ENCODE results near the gene OR13G1. TPM values are rescaled to one million over a fixed set of nuclear protein-coding genes. Genes with fewer than 3 reads are reported as not detected.
"Not testable (repeated sequence)": the region's sequence is repeated elsewhere in the genome, so short reads cannot be mapped to it uniquely, and the experiment has no call there.

OR13G1 gene
- not detected in 2 replicates for total RNA-seq (ENCODE audit: low replicate concordance)
- long read RNA-seq = 0 reads

- H3K9me3 Mint-ChIP-seq = no peaks in the 10 kb centered on the region
- no peaks in the 10 kb centered on the region for H3K27me3 Mint-ChIP-seq
- no peak within 1 kb of the TSS for H3K4me3 Mint-ChIP-seq
- no peak for DNase-seq (ENCODE audit: extremely low spot score, unreplicated experiment)
- no peaks in the 10 kb centered on the region for H3K4me1 Mint-ChIP-seq (ENCODE audit: unreplicated experiment)
- H3K36me3 Mint-ChIP-seq = no peaks in the 10 kb centered on the region
- TF ChIP-seq CTCF (conservative IDR thresholded peaks at IDR 0.05) = no peak
- no peak within 1 kb of the TSS for H3K27ac Mint-ChIP-seq
Observed at GRCh38 chr1:247679639-247680038, at the start of gene OR13G1. OR13G1 (minus strand) TSS chr1:247679739; CDS start chr1:247673041, 6,698 bp downstream.

GRCh38 chr1:247721222-247721621, 41.7 kb upstream of the OR13G1 start:
- Mint-ChIP-seq H3K27ac (no peak overlapping the region), H3K27me3 (no peaks in the 10 kb centered on the region), H3K4me3 (no peak overlapping the region), H3K9me3 (peaks cover 6% of the 10 kb centered on the region), H3K4me1 (ENCODE audit: unreplicated experiment) (no peaks in the 10 kb centered on the region), H3K36me3 (no peaks in the 10 kb centered on the region)
- no peak for TF ChIP-seq CTCF (conservative IDR thresholded peaks at IDR 0.05)
- DNase-seq (ENCODE audit: extremely low spot score, unreplicated experiment) = no peak

- H3K27ac Mint-ChIP-seq = no peak within 1 kb of the TSS
- H3K27me3 Mint-ChIP-seq = no peaks in the 10 kb centered on the region
- no peaks in the 10 kb centered on the region for H3K36me3 Mint-ChIP-seq
- no peak for TF ChIP-seq CTCF (conservative IDR thresholded peaks at IDR 0.05)
- no peak within 1 kb of the TSS for H3K4me3 Mint-ChIP-seq
- H3K4me1 Mint-ChIP-seq (ENCODE audit: unreplicated experiment) = no peaks in the 10 kb centered on the region
- H3K9me3 Mint-ChIP-seq = no peaks in the 10 kb centered on the region
- DNase-seq (ENCODE audit: extremely low spot score, unreplicated experiment) = no peak
Observed at GRCh38 chr1:247716546-247716945, 37.0 kb upstream of the OR13G1 start, which contains the start of gene OR6F1. OR6F1 (minus strand) TSS chr1:247716646; CDS start chr1:247712755, 3,891 bp downstream.

- no peak overlapping the region for H3K27ac Mint-ChIP-seq
- DNase-seq (ENCODE audit: extremely low spot score, unreplicated experiment) = no peak
Observed at GRCh38 chr1:247713753-247714152, 34.2 kb upstream of the OR13G1 start.

GRCh38 chr1:247710681-247711080, 31.1 kb upstream of the OR13G1 start:
- H3K27ac Mint-ChIP-seq; H3K4me3 Mint-ChIP-seq; H3K36me3 Mint-ChIP-seq; H3K9me3 Mint-ChIP-seq; H3K4me1 Mint-ChIP-seq (ENCODE audit: unreplicated experiment); H3K27me3 Mint-ChIP-seq; DNase-seq (ENCODE audit: extremely low spot score, unreplicated experiment): not testable (repeated sequence)

More at GRCh38 chr1:247713753-247714152, 34.2 kb upstream of the OR13G1 start:
- no peak for TF ChIP-seq CTCF (conservative IDR thresholded peaks at IDR 0.05)
- Mint-ChIP-seq H3K27me3 (no peaks in the 10 kb centered on the region), H3K4me1 (ENCODE audit: unreplicated experiment) (no peaks in the 10 kb centered on the region), H3K9me3 (no peaks in the 10 kb centered on the region), H3K36me3 (no peaks in the 10 kb centered on the region), H3K4me3 (no peak overlapping the region)

- Mint-ChIP-seq H3K27me3 (no peaks in the 10 kb centered on the region), H3K36me3 (no peaks in the 10 kb centered on the region), H3K9me3 (peaks cover 8% of the 10 kb centered on the region), H3K4me1 (ENCODE audit: unreplicated experiment) (no peaks in the 10 kb centered on the region), H3K4me3 (no peak overlapping the region), H3K27ac (no peak overlapping the region)
- DNase-seq (ENCODE audit: extremely low spot score, unreplicated experiment) = no peak
- TF ChIP-seq CTCF (conservative IDR thresholded peaks at IDR 0.05) = no peak
Observed at GRCh38 chr1:247701338-247701737, 21.8 kb upstream of the OR13G1 start.
